Stimulated activated naive CD8-positive, alpha-beta T cell treated with anti-CD3 and anti-CD28 coated beads, Interleukin-15, amount 100 ng/mL, for 72 hours (primary cell): ENCODE results near the gene OR10T2.
"Not testable (repeated sequence)": the region's sequence is repeated elsewhere in the genome, so short reads cannot be mapped to it uniquely, and the experiment has no call there.

Experiments used
- ATAC-seq: fragments of 150-1000 bp; cut with Tn5 transposase; 2 replicates; pipeline ENCODE4 v1.10.0; 2021; ENCODE audit warnings: mild to moderate bottlenecking, moderate library complexity
- DNase-seq, 2 donors: peaks; one replicate each; pipeline ENCODE4 v3.0.0; 2021 to 2022
- H3K27ac Mint-ChIP-seq, 2 donors: one replicate each; pipeline ENCODE4 v1.8.0; 2022; ENCODE audit warnings: mild to moderate bottlenecking in 2 of 2, mixed read lengths in 2 of 2, moderate library complexity in 2 of 2
- H3K27me3 Mint-ChIP-seq: one replicate; pipeline ENCODE4 v1.8.0; 2022; ENCODE audit warnings: mixed read lengths
- H3K4me1 Mint-ChIP-seq: one replicate; pipeline ENCODE4 v1.8.0; 2022; ENCODE audit warnings: mild to moderate bottlenecking, mixed read lengths
- H3K4me3 Mint-ChIP-seq, 2 donors: one replicate each; pipeline ENCODE4 v1.8.0; 2022; ENCODE audit warnings: mild to moderate bottlenecking in 2 of 2, mixed read lengths in 2 of 2, moderate library complexity in 1 of 2
- H3K9me3 Mint-ChIP-seq, 2 donors: one replicate each; pipeline ENCODE4 v1.8.0; 2022; ENCODE audit warnings: mixed read lengths in 2 of 2

The OR10T2 gene

GRCh38 chr1:158398818-158399514 lies at the start of gene OR10T2:
Gene OR10T2, minus strand, starts transcription at chr1:158399466. Its CDS starts 0 bp downstream, at chr1:158399466.
- peaks cover 48% of the 10 kb centered on the region for H3K27me3 Mint-ChIP-seq
- no peaks in the 10 kb centered on the region for H3K9me3 Mint-ChIP-seq
- peak within 1 kb of the TSS; percentile 3 to 36 for H3K4me3 Mint-ChIP-seq
- peak within 1 kb of the TSS in 1 of 2 donors; percentile 28 for H3K27ac Mint-ChIP-seq
- DNase-seq, result peak; percentile 10 to 38
- ATAC-seq, result peak; percentile 85
- peaks cover 10% of the 10 kb centered on the region for H3K4me1 Mint-ChIP-seq

DNA sequence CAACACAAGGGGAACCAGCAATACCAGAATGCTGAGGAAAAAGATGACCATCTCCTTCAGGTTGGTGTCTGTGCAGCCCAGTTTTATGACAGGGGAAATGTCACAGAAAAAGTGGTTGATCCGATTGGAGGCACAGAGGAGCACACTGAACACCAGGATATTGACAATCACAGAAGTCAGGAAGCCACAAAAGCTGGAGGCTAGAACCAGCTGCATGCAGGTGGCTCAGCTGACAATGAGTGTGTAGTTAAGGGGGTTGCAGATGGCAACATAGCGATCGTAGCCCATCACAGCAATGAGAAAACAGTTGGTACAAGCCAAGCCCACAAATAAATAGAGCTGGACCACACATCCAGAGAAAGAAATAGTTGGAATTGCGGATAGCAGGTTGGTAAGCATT lies 46.1 kb upstream of the OR10T2 start:
- H3K4me3 Mint-ChIP-seq, result no peak overlapping the region
- ATAC-seq (no peak), DNase-seq (no peak)
- H3K4me1 Mint-ChIP-seq, result no peaks in the 10 kb centered on the region
- H3K9me3 Mint-ChIP-seq, result peaks cover 0 to 7% of the 10 kb centered on the region in 2 donors
- no peak overlapping the region for H3K27ac Mint-ChIP-seq
- peaks cover 21% of the 10 kb centered on the region for H3K27me3 Mint-ChIP-seq

DNA sequence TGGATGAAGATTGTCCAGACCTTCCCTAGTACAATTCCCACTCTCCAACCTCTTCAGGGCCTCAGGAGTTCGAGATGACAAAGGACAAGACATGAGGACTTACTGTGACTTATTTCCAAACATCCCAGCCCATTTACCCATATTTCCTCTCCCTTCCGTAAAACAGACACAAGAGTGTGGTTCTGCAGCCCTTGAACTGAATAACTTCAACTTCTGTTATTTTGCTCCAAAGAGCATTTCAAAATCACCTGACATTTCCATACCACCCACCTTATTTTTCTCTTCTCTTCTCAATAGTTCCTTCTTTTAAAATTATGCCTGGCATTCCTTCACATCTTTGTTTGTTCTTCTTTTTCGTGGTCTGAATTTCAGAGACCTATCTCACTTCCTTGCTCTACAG lies 35.5 kb upstream of the OR10T2 start:
- DNase-seq (no peak), ATAC-seq (no peak)
- Mint-ChIP-seq H3K27ac (no peak overlapping the region), H3K9me3 (peaks cover 11 to 13% of the 10 kb centered on the region in 2 donors), H3K27me3 (peaks cover 23% of the 10 kb centered on the region), H3K4me1 (no peaks in the 10 kb centered on the region), H3K4me3 (no peak overlapping the region)

DNA sequence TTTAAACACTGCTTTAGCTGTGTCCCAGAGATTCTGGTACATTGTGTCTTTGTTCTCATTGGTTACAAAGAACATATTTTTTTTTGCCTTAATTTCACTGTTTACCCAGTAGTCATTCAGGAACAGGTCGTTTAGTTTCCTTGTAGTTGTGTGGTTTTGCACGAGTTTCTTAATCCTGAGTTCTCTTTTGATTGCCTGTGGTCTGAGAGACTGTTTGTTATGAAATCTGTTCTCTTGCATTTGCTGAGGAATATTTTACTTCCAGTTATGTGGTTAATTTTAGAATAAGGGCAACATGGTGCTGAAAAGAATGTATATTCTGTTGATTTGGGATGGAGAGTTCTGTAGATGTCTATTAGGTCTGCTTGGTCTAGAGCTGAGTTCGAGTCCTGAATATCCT lies 30.9 kb upstream of the OR10T2 start:
- Mint-ChIP-seq H3K9me3 (peaks cover 17 to 24% of the 10 kb centered on the region in 2 donors), H3K27me3 (peaks cover 23% of the 10 kb centered on the region)
- not testable (repeated sequence) for H3K27ac Mint-ChIP-seq, ATAC-seq, H3K4me3 Mint-ChIP-seq, DNase-seq, H3K4me1 Mint-ChIP-seq

DNA sequence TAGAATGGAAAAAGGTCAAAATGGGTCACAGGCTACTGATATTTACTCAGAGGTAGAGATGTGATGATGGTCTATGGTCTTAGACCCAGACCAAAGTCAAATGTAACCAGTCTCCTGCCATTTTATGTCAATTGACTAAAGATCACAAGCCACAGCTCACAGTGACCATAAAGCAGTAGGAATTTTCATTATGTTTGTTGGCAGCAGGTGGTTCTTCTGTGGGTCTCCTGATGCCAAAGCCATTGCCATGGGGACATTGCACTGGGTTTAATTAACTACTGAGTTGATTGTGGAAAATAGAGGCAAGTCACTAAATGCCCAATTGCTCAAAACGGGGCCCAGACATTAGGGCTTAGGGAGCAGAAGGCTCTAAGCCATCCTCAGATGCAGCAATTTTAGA lies 26.9 kb upstream of the OR10T2 start, which contains the start of gene OR10K2:
TSS of gene OR10K2 (minus strand) at position 101 of the 400 bp plus-strand sequence. CDS start 5,371 bp downstream, outside the sequence.
- Mint-ChIP-seq H3K27me3 (peaks cover 17% of the 10 kb centered on the region), H3K4me1 (no peaks in the 10 kb centered on the region), H3K9me3 (peaks cover 11 to 16% of the 10 kb centered on the region in 2 donors), H3K4me3 (no peak within 1 kb of the TSS), H3K27ac (no peak within 1 kb of the TSS)
- no peak for ATAC-seq
- DNase-seq, result no peak

DNA sequence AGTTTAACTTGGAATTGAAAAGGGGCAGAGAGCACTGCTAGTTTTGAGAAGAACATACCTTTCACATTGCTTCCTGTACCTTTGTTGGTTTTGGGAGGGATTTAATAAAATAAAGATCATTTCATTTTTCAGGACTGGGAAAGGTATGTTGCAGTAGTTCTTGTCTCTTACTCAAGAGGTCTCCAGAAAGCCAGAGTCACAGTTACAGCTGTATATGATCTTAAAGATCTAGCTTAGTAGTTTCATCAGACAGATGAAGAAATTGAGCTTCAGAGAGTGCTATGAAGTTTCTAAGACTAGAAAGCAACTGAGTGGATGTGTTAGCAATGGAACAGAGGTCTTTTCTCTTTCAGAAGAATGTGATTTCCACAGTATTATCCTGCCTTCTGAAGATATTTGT lies 25.8 kb upstream of the OR10T2 start:
- peaks cover 9 to 14% of the 10 kb centered on the region in 2 donors for H3K9me3 Mint-ChIP-seq
- no peak overlapping the region for H3K27ac Mint-ChIP-seq
- ATAC-seq, result no peak
- no peak for DNase-seq
- no peak overlapping the region for H3K4me3 Mint-ChIP-seq
- H3K4me1 Mint-ChIP-seq, result no peaks in the 10 kb centered on the region
- peaks cover 14% of the 10 kb centered on the region for H3K27me3 Mint-ChIP-seq

DNA sequence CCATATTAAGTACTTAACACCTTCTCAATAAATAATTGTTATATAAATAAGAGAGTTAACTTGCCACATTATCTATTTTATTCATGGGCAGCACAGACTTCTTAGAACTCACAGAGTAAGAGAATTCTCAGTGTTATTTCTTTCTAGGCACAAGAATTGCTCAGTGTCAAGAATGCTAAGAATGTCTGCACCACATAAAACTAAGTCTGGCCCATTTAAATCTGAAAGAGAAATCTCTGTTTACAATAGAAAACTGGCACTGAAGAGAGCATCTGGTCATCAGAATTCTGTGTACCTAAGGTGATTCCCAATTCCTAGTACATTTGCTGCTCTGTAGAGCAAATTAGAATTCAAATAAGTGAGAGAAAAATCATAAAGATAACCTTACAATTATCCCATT lies 22.9 kb upstream of the OR10T2 start:
- Mint-ChIP-seq H3K4me3 (no peak overlapping the region), H3K9me3 (no peaks in the 10 kb centered on the region), H3K4me1 (no peaks in the 10 kb centered on the region), H3K27me3 (no peaks in the 10 kb centered on the region), H3K27ac (no peak overlapping the region)
- DNase-seq (no peak), ATAC-seq (no peak)

DNA sequence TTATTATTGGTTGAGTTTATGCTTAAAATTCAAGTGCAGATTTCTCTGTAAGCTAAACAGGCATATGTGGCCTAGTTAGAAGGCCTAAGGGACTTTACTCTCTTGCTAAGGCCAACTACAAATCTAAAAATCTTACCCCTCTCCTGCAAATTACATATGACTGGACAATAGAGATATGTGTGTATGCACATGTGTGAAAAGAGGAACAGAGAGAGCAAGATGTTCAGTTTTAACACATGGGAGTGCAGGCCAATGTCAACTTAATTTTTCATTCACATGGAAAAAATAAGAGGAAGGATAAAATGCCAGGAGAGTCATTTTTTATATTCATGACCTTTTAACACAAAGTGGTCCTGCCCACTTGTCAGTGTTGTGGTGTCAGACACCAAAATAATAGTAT lies 18.3 kb upstream of the OR10T2 start:
- ATAC-seq (no peak), DNase-seq (no peak)
- H3K27ac Mint-ChIP-seq, result no peak overlapping the region
- no peak overlapping the region for H3K4me3 Mint-ChIP-seq
- H3K9me3 Mint-ChIP-seq, result no peaks in the 10 kb centered on the region
- H3K27me3 Mint-ChIP-seq, result peaks cover 18% of the 10 kb centered on the region
- no peaks in the 10 kb centered on the region for H3K4me1 Mint-ChIP-seq

DNA sequence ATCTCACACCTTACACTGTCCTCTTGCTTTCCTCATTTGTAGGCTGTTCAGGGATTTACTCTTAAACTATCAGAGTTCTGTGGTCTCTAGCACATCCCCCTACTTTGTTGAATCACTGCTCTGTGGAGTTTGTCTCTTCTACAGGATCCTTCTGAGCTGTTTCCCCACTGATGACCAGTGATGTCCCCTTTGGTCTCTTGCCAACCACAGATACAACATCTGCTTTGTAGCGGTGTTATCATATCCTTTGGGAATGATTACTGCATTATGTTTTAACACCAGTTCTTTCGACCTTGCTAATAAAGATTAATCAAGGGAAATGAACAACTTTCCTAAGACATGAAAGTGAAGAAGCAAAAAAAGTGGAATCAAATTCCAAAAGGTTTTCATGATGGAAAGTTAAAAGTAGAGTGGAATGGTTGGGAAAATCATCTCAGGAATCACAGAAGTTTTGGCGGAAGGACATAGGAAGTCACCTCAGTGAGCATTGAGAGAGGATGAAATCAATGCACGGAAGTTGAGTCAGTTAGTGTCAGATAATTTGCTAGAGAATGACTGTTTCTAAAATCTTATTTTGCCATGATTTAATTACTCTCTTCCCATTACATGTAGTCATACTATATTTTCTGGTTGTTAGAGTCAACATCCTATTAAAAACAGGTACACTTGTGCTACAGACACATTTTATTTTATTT lies 15.5 kb upstream of the OR10T2 start:
- no peak for ATAC-seq

GRCh38 chr1:158407092-158407491 lies 7.8 kb upstream of the OR10T2 start:
- H3K27me3 Mint-ChIP-seq, result peaks cover 20% of the 10 kb centered on the region
- ATAC-seq, result no peak
- H3K27ac Mint-ChIP-seq, result no peak overlapping the region
- DNase-seq, result no peak
- H3K9me3 Mint-ChIP-seq, result no peaks in the 10 kb centered on the region
- no peak overlapping the region for H3K4me3 Mint-ChIP-seq
- no peaks in the 10 kb centered on the region for H3K4me1 Mint-ChIP-seq

More for the DNA sequence above, 15.5 kb upstream of the OR10T2 start:
- H3K4me1 Mint-ChIP-seq, result no peaks in the 10 kb centered on the region
- no peak overlapping the region for H3K4me3 Mint-ChIP-seq
- DNase-seq, result no peak
- H3K27ac Mint-ChIP-seq, result no peak overlapping the region
- H3K9me3 Mint-ChIP-seq, result no peaks in the 10 kb centered on the region
- H3K27me3 Mint-ChIP-seq, result peaks cover 18% of the 10 kb centered on the region

- ATAC-seq, result no peak
- peaks cover 10% of the 10 kb centered on the region for H3K4me1 Mint-ChIP-seq
- peaks cover 51% of the 10 kb centered on the region for H3K27me3 Mint-ChIP-seq
- no peak overlapping the region for H3K27ac Mint-ChIP-seq
- H3K9me3 Mint-ChIP-seq, result no peaks in the 10 kb centered on the region
- no peak overlapping the region for H3K4me3 Mint-ChIP-seq
- DNase-seq, result no peak
These were observed 1.6 kb upstream of the OR10T2 start for GRCh38 chr1:158400871-158401270.

DNA sequence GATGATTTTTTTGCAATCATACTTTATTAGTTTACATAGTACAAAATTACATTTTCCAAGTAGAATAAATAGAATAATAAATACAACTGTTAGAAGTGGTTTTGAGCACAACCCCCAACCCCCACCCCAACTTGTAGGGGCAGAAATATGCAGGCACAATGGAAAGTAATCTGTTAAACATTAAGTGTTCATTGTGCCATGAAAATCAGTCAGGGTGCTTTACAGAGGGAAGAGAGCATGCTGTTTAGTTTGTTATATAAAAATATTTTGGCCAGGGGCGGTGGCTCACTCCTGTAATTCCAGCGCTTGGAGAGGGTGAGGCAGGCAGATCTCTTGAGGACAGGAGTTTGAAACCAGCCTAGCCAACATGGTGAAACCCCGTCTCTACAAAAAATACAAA lies 2.6 kb downstream of the OR10T2 start:
- DNase-seq (no peak), ATAC-seq (no peak)
- Mint-ChIP-seq H3K27me3 (peaks cover 35% of the 10 kb centered on the region), H3K27ac (no peak overlapping the region), H3K4me3 (no peak overlapping the region), H3K4me1 (peaks cover 10% of the 10 kb centered on the region), H3K9me3 (no peaks in the 10 kb centered on the region)

- DNase-seq (no peak), ATAC-seq (no peak)
- Mint-ChIP-seq H3K27ac (no peak overlapping the region), H3K4me1 (peaks cover under 1% of the 10 kb centered on the region), H3K9me3 (no peaks in the 10 kb centered on the region), H3K4me3 (no peak overlapping the region), H3K27me3 (peaks cover 16% of the 10 kb centered on the region)
These were observed 5.8 kb downstream of the OR10T2 start for GRCh38 chr1:158393476-158393875.

DNA sequence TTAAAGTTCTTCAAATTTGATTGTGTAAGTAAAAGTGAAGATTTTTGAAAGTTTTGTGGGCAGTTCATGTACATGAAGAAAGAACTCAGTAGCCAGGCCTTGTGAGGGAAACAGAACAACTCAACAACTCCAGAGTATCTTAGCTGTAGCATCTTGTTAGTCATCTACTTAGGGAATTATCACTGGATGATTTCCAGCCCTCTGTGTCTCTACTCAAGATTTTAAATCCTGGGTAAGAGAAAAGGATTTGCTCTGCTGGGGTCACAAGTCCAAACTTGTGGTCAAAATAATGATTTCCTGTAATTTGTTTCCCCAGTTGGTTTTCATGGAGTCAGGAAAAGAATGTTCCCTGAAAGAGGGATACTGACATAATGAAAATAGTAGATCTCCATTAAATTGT lies 8.2 kb downstream of the OR10T2 start:
- Mint-ChIP-seq H3K27ac (no peak overlapping the region), H3K4me1 (no peaks in the 10 kb centered on the region), H3K27me3 (peaks cover 9% of the 10 kb centered on the region), H3K4me3 (no peak overlapping the region), H3K9me3 (no peaks in the 10 kb centered on the region)
- DNase-seq (no peak), ATAC-seq (no peak)

DNA sequence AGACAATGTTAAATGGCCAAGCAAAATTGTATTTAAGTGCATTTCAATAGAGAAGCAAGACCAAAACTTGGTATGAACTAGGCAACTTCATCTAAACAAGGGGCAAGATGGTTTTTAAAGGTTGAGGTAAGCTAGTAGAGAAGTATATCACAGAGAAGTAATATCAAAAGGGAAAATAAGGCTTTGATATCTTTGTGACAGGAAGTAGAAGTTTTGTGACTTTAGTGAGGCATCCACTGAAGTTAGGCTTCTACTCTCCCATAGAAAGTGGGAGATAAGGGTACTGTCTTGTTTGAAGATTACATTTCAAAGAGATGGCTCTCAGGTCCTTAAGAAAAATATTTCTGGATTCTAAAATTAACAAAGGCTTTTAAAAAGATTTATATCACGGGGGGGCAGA lies 8.9 kb downstream of the OR10T2 start:
- DNase-seq, result no peak
- no peak overlapping the region for H3K4me3 Mint-ChIP-seq
- ATAC-seq, result no peak
- H3K27me3 Mint-ChIP-seq, result peaks cover 4% of the 10 kb centered on the region
- no peak overlapping the region for H3K27ac Mint-ChIP-seq
- no peaks in the 10 kb centered on the region for H3K9me3 Mint-ChIP-seq
- no peaks in the 10 kb centered on the region for H3K4me1 Mint-ChIP-seq

GRCh38 chr1:158374860-158375259 lies 24.4 kb downstream of the OR10T2 start:
- H3K4me3 Mint-ChIP-seq, result no peak overlapping the region
- H3K27ac Mint-ChIP-seq, result no peak overlapping the region
- H3K4me1 Mint-ChIP-seq, result peaks cover 13% of the 10 kb centered on the region
- ATAC-seq (no peak), DNase-seq (no peak)
- peaks cover 46% of the 10 kb centered on the region for H3K27me3 Mint-ChIP-seq
- H3K9me3 Mint-ChIP-seq, result peaks cover 15 to 24% of the 10 kb centered on the region in 2 donors
